ENCODE data around the gene CLASP1.

The CLASP1 gene

DNA sequence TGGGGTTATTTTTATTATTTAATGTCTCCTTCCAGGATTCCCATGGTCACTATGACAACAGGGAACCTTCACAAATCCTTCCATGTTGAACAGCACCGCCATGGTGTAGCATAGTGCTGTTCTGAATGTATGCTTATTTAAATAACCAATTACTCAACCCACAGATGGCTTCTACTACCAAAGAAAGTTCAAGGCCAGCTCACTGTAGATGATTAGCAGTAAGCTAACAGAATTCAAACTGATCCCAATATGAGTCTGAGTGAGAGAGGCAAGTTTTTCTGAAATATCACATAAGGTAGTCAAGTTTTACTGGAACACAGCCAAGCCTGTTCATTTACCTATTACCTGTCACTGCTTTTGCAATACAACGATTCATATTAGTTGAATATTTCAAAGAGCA is 51.2 kb downstream of the CLASP1 start:
- Histone ChIP-seq H3K4me3 (replicated peaks; ENCODE audit: insufficient read depth, low read length) (no peak overlapping the region), H3K27ac (replicated peaks) (no peak overlapping the region), H3K27me3 (ENCODE audit: insufficient read depth, poor library complexity, severe bottlenecking) (no peaks in the 10 kb centered on the region)
- TF ChIP-seq SPI1 (IDR thresholded peaks at IDR 0.05; ENCODE audit: borderline replicate concordance, low read depth): no peak
- TF ChIP-seq, protein P1, sequence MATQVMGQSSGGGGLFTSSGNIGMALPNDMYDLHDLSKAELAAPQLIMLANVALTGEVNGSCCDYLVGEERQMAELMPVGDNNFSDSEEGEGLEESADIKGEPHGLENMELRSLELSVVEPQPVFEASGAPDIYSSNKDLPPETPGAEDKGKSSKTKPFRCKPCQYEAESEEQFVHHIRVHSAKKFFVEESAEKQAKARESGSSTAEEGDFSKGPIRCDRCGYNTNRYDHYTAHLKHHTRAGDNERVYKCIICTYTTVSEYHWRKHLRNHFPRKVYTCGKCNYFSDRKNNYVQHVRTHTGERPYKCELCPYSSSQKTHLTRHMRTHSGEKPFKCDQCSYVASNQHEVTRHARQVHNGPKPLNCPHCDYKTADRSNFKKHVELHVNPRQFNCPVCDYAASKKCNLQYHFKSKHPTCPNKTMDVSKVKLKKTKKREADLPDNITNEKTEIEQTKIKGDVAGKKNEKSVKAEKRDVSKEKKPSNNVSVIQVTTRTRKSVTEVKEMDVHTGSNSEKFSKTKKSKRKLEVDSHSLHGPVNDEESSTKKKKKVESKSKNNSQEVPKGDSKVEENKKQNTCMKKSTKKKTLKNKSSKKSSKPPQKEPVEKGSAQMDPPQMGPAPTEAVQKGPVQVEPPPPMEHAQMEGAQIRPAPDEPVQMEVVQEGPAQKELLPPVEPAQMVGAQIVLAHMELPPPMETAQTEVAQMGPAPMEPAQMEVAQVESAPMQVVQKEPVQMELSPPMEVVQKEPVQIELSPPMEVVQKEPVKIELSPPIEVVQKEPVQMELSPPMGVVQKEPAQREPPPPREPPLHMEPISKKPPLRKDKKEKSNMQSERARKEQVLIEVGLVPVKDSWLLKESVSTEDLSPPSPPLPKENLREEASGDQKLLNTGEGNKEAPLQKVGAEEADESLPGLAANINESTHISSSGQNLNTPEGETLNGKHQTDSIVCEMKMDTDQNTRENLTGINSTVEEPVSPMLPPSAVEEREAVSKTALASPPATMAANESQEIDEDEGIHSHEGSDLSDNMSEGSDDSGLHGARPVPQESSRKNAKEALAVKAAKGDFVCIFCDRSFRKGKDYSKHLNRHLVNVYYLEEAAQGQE (IDR thresholded peaks at IDR 0.05; ENCODE audit: insufficient replicate concordance, low read depth): no peak
- TF ChIP-seq GABPA (IDR thresholded peaks at IDR 0.05; ENCODE audit: low read depth): no peak
- no peak for TF ChIP-seq POLR2AphosphoS5 (IDR thresholded peaks at IDR 0.05; ENCODE audit: low read depth)
- DNase-seq (ENCODE audit: low read depth in 1 of 2, low spot score in 1 of 2): no peak

DNA sequence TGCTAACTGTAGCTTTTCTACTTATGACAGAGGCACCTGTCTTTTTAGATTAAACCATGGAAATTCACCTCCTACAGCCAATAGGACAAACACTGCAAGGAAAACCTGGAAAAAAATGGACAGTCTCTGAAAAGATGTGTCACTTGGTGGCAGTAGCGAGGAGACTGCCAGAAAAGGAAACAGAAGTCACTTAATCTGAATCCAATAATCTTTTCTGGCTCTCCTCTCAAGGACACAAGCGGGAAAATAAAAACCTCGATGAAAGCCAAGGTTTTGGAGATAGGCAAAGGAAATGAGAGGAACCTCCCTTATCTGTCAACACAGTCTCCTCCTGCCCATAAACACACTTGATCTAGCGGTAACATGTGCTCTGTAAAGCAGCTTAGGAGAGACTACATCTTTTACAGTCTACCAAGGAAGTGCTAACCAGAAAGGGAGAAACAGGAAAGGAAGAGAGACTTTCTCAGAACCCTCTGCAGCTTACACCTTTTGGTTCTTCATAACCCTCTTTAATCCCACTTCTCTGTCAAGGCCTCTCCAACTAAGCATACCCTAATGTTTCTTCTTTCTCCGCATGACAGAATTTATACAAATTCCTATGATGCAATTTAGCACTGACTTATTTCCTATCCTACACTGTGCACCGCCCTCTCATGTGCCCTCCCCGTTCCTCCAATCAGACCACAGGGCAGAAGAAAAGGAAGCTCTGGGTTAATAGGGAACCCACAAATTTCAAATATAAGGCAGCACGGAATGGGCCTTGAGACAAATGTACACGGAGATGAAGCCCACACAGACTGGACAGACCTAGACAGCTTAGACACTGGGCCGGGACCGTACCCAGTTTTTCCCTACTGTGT is 52.8 kb downstream of the CLASP1 start:
- no peaks in the 10 kb centered on the region for H3K27me3 ChIP-seq (ENCODE audit: insufficient read depth, poor library complexity, severe bottlenecking)
- peak; percentile 86 to 89 for DNase-seq (ENCODE audit: low read depth in 1 of 2, low spot score in 1 of 2)
- peak overlapping the region; percentile 4; the same call in 1 of the 2 replicates for H3K4me3 ChIP-seq (replicated peaks; ENCODE audit: insufficient read depth, low read length)
- peak; percentile 43; the same call in 1 of the 2 replicates for TF ChIP-seq POLR2AphosphoS5 (IDR thresholded peaks at IDR 0.05; ENCODE audit: low read depth)
- TF ChIP-seq, protein P2, sequence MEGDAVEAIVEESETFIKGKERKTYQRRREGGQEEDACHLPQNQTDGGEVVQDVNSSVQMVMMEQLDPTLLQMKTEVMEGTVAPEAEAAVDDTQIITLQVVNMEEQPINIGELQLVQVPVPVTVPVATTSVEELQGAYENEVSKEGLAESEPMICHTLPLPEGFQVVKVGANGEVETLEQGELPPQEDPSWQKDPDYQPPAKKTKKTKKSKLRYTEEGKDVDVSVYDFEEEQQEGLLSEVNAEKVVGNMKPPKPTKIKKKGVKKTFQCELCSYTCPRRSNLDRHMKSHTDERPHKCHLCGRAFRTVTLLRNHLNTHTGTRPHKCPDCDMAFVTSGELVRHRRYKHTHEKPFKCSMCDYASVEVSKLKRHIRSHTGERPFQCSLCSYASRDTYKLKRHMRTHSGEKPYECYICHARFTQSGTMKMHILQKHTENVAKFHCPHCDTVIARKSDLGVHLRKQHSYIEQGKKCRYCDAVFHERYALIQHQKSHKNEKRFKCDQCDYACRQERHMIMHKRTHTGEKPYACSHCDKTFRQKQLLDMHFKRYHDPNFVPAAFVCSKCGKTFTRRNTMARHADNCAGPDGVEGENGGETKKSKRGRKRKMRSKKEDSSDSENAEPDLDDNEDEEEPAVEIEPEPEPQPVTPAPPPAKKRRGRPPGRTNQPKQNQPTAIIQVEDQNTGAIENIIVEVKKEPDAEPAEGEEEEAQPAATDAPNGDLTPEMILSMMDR (IDR thresholded peaks at IDR 0.05; ENCODE audit: insufficient read depth, low read length): peak; percentile 25
- TF ChIP-seq GABPA (IDR thresholded peaks at IDR 0.05; ENCODE audit: low read depth): no peak
- peak; percentile 53; the same call in 1 of the 2 replicates for TF ChIP-seq SPI1 (IDR thresholded peaks at IDR 0.05; ENCODE audit: borderline replicate concordance, low read depth)
- H3K27ac ChIP-seq (replicated peaks): peak overlapping the region; percentile 74

DNA sequence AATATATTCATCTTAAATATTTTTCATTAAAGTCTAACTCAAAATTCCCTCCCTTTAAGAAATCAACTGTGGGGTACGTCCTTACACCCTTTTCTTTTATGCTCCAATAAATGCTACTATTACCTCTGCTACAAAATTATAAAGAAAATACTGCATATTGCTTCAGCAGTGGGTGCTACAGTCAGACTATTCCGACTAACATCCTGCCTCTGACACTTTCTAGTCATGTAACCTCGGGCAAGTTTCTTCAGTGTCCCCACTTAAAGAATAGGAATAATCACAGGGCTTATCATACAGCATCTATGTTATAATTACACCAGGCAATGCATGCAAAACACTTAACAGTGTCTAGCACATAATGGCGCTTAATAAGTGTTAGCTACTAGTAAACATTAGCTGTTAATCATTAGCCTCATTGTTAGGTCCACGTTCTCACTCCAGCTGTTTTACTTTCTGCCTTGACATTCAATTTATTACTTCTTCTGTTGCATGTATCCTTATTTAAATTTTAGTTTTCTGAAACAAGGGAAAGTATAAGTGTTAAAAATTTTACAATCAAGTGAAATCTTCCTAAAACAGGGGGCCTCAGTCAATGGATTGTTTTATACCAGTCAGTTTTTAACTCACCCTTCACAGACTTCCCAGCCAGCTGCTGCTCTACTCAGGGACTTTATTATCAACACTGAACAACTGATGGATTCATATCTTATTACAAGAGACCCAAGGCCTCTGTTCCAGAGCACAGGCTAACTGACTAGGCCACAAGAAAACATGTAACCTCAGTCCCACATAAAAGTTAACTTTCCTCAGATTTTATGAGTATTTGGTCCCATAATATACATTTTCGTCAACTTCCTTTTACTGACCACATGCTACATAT is 54.0 kb downstream of the CLASP1 start:
- Histone ChIP-seq H3K27ac (replicated peaks) (peak overlapping the region; percentile 74; the same call in 1 of the 2 replicates), H3K4me3 (replicated peaks; ENCODE audit: insufficient read depth, low read length) (no peak overlapping the region), H3K27me3 (ENCODE audit: insufficient read depth, poor library complexity, severe bottlenecking) (no peaks in the 10 kb centered on the region)
- DNase-seq (ENCODE audit: low read depth in 1 of 2, low spot score in 1 of 2): no peak
- no peak for TF ChIP-seq SPI1 (IDR thresholded peaks at IDR 0.05; ENCODE audit: borderline replicate concordance, low read depth)
- TF ChIP-seq, protein P1 (IDR thresholded peaks at IDR 0.05; ENCODE audit: insufficient replicate concordance, low read depth): no peak
- TF ChIP-seq, protein P2 (IDR thresholded peaks at IDR 0.05; ENCODE audit: insufficient read depth, low read length): no peak
- no peak for TF ChIP-seq POLR2AphosphoS5 (IDR thresholded peaks at IDR 0.05; ENCODE audit: low read depth)
- TF ChIP-seq GABPA (IDR thresholded peaks at IDR 0.05; ENCODE audit: low read depth): no peak

DNA sequence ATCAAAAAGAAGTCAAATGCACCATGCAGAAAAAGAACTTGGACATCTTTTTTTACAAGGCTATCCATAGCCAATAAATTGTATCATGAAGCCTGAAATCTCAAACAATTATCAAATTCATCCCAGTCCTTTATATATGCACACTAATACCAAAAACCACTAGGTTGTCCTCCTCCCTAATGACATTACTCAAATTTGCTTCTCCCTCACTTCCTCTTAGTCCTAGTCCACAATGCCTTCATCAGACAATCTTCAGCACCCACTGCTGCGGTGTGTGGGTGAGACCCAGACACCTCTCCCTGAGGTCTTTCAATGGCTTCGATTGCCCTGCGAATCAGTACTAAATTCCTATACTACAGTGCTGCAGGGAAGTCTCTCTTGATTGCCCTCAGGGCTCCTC is 58.1 kb downstream of the CLASP1 start:
- Histone ChIP-seq H3K4me3 (replicated peaks; ENCODE audit: insufficient read depth, low read length) (no peak overlapping the region), H3K27ac (replicated peaks) (no peak overlapping the region), H3K27me3 (ENCODE audit: insufficient read depth, poor library complexity, severe bottlenecking) (no peaks in the 10 kb centered on the region)
- TF ChIP-seq GABPA (IDR thresholded peaks at IDR 0.05; ENCODE audit: low read depth) (no peak), SPI1 (IDR thresholded peaks at IDR 0.05; ENCODE audit: borderline replicate concordance, low read depth) (peak; percentile 80), POLR2AphosphoS5 (IDR thresholded peaks at IDR 0.05; ENCODE audit: low read depth) (no peak)
- TF ChIP-seq, protein P1 (IDR thresholded peaks at IDR 0.05; ENCODE audit: insufficient replicate concordance, low read depth): no peak
- TF ChIP-seq, protein P2 (IDR thresholded peaks at IDR 0.05; ENCODE audit: insufficient read depth, low read length): no peak
- peak in 1 of 2 experiments; percentile 38 for DNase-seq (ENCODE audit: low read depth in 1 of 2, low spot score in 1 of 2)

All from HL-60 (cell line).